Measurements from ENCODE around the gene ZNF627.

DNA sequence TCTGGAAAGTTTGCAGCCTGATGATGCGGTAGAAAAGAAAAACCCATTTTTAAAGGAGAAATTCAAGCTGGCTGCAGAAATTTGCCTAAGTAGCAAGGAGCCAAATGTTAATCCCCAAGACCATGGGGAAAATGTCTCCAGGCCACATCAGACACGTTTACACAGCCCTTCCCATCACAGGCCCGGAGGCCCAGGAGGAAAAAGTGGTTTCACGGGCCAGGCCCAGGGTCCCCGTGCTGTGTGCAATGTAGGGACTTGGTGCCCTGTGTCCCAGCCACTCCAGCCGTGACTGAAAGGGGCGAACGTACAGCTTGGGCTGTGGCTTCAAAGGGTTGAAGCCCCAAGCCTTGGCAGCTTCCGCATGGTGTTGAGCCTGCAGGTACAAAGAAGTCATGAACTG is 35.9 kb downstream of the ZNF627 start:
- TF ChIP-seq POLR2AphosphoS5 (IDR thresholded peaks at IDR 0.05; ENCODE audit: borderline replicate concordance, low read depth, low read length) (no peak), EZH2 (IDR thresholded peaks at IDR 0.05) (no peak), FOXP2 (optimal IDR thresholded peaks at IDR 0.05; ENCODE audit: control extremely low read depth, extremely low read length, insufficient read depth) (no peak)
